Adrenal gland (tissue), 5 donors: ENCODE data around the gene PIAS1.

Source experiments
- POLR2A ChIP-seq, 2 donors: fragments of 450-650 bp; IDR thresholded peaks; one replicate each; pipeline ENCODE4 v1.6.1; 2017; ENCODE audit warnings: antibody characterized with exemption in 2 of 2, mild to moderate bottlenecking in 2 of 2, moderate library complexity in 1 of 2
- TF ChIP-seq, protein P1 (sequence below), 6 experiments: fragments of 450-650 bp in 4 of 6; fragments of 200-600 bp in 2 of 6; sonication (generic) in 1 of 6; IDR thresholded peaks; 1 replicate in 5 of 6; 2 replicates in 1 of 6; pipeline versions ENCODE4 v1.5.1 to v1.8.0; 2016 to 2021; ENCODE audit warnings: antibody characterized with exemption in 6 of 6, mild to moderate bottlenecking in 2 of 6, moderate library complexity in 1 of 6
- donor health status: DM: no; HTN: no; CAD: no.

DNA sequence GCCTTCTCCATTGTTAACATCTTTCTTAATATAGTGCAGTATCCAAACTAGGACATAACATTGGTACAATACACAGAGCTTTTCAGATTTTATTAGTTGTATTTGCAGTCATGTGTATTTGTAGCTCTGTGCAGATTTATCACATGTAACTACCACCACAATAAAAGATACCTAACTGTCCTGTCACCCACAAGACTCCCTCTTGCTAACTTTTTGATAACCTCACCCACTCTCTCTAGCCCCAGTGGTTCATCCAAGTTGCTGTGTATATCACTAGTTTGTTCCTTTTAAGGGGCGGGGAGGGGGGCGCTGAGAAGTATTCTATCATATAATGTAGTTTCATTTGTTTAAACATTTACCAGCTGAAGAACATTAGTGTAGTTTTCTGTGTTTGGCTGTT lies 46.1 kb downstream of the PIAS1 start:
- TF ChIP-seq, protein P1, sequence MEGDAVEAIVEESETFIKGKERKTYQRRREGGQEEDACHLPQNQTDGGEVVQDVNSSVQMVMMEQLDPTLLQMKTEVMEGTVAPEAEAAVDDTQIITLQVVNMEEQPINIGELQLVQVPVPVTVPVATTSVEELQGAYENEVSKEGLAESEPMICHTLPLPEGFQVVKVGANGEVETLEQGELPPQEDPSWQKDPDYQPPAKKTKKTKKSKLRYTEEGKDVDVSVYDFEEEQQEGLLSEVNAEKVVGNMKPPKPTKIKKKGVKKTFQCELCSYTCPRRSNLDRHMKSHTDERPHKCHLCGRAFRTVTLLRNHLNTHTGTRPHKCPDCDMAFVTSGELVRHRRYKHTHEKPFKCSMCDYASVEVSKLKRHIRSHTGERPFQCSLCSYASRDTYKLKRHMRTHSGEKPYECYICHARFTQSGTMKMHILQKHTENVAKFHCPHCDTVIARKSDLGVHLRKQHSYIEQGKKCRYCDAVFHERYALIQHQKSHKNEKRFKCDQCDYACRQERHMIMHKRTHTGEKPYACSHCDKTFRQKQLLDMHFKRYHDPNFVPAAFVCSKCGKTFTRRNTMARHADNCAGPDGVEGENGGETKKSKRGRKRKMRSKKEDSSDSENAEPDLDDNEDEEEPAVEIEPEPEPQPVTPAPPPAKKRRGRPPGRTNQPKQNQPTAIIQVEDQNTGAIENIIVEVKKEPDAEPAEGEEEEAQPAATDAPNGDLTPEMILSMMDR (IDR thresholded peaks at IDR 0.05) = no peak
- no peak for TF ChIP-seq POLR2A (IDR thresholded peaks at IDR 0.05)
